Esophagus muscularis mucosa (tissue), 4 donors: ENCODE data around the gene SCARB2. TPM values are rescaled to one million over a fixed set of nuclear protein-coding genes. Genes with fewer than 3 reads are reported as not detected.

Experiments
- DNase-seq: peaks from one replicate; pipeline ENCODE4 v3.0.0-alpha.2; 2017; ENCODE audit errors: extremely low spot score
- H3K27ac ChIP-seq, 4 donors: fragments of 200-600 bp; sonication (generic); replicated peaks in 1 of 4; 1 replicate in 3 of 4; 2 replicates in 1 of 4; pipeline ENCODE4 v1.5.1; 2016 to 2019; ENCODE audit warnings: mild to moderate bottlenecking in 1 of 4
- H3K27me3 ChIP-seq, 4 donors: fragments of 200-600 bp; sonication (generic); one replicate each; pipeline versions ENCODE4 v1.5.1 to v1.6.0; 2016 to 2019
- H3K36me3 ChIP-seq, 4 donors: fragments of 200-600 bp; sonication (generic); one replicate each; pipeline ENCODE4 v1.5.1; 2016 to 2019
- H3K4me1 ChIP-seq, 4 donors: fragments of 200-600 bp; sonication (generic); one replicate each; pipeline ENCODE4 v1.5.1; 2016 to 2019
- H3K4me3 ChIP-seq, 4 donors: fragments of 200-600 bp; sonication (generic); 1 replicate in 2 of 4; 2 replicates in 2 of 4; pipeline ENCODE4 v1.5.1; 2016 to 2019; ENCODE audit warnings: mild to moderate bottlenecking in 4 of 4, moderate library complexity in 1 of 4
- H3K9me3 ChIP-seq, 4 donors: fragments of 200-600 bp; sonication (generic); 1 replicate in 3 of 4; 2 replicates in 1 of 4; pipeline ENCODE4 v1.5.1; 2016 to 2019
- EP300 ChIP-seq: sonication (generic); formaldehyde crosslinking; IDR thresholded peaks from one replicate; pipeline ENCODE4 v1.6.1; 2017; ENCODE audit warnings: antibody characterized with exemption
- POLR2A ChIP-seq: fragments of 450-650 bp; IDR thresholded peaks from one replicate; pipeline ENCODE4 v1.6.1; 2017; ENCODE audit warnings: antibody characterized with exemption, moderate library complexity, mild to moderate bottlenecking, low read depth
- POLR2AphosphoS5 ChIP-seq, 2 donors: sonication (generic); formaldehyde crosslinking; IDR thresholded peaks; one replicate each; pipeline ENCODE4 v1.6.1; 2017; ENCODE audit warnings: antibody characterized with exemption in 2 of 2
- WGBS: methylation state at CpG from one replicate; pipeline ENCODE4 v1.1.5; 2018; 5-methylcytosine and 5-hydroxymethylcytosine counted together
- intact Hi-C: fragments of 100-400 bp; cut with DNase I; formaldehyde crosslinking; loops from one replicate; pipeline ENCODE4 v1.15.1; 2023
- total RNA-seq, 4 donors: library from RNA; depleted of rRNA; stranded (reverse); fragments of >200 nt; gene quantifications; one replicate each; pipeline versions ENCODE4 v1.1.0 to v1.2.1, GENCODE V29; 2016
- TF ChIP-seq, protein P1 (sequence below), 3 experiments: fragments of 200-600 bp in 2 of 3; fragments of 450-650 bp in 1 of 3; sonication (generic) in 2 of 3; IDR thresholded peaks; one replicate each; pipeline ENCODE4 v1.5.1; 2017 to 2019; ENCODE audit warnings: antibody characterized with exemption in 3 of 3, mild to moderate bottlenecking in 2 of 3, moderate library complexity in 1 of 3

The SCARB2 gene
- total RNA-seq, 4 donors from 2014 or later, result 89.3 to 118 (median 106) TPM

DNA sequence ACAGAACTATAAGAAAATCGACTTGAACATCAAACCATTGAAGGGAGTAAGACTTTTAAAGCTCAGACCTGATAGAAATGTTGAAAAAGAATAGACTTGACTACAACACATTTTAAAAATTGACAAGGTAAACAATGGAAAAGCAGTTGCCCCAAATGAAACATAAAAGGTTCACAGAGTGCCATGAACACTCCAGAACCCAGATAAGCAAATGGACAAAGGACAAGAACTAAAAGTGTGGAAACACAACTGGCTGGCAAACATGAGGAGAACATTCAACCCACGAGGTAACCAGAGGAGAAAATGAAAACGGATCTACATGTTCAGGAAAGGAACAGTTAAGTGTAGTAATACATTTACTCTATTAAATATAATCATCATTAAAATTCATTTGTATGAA lies 26.5 kb downstream of the SCARB2 start:
- no peak overlapping the region for H3K27ac ChIP-seq
- H3K4me1 ChIP-seq, result peaks cover 25 to 42% (median 30%) of the 10 kb centered on the region in 4 donors
- TF ChIP-seq, protein P1, sequence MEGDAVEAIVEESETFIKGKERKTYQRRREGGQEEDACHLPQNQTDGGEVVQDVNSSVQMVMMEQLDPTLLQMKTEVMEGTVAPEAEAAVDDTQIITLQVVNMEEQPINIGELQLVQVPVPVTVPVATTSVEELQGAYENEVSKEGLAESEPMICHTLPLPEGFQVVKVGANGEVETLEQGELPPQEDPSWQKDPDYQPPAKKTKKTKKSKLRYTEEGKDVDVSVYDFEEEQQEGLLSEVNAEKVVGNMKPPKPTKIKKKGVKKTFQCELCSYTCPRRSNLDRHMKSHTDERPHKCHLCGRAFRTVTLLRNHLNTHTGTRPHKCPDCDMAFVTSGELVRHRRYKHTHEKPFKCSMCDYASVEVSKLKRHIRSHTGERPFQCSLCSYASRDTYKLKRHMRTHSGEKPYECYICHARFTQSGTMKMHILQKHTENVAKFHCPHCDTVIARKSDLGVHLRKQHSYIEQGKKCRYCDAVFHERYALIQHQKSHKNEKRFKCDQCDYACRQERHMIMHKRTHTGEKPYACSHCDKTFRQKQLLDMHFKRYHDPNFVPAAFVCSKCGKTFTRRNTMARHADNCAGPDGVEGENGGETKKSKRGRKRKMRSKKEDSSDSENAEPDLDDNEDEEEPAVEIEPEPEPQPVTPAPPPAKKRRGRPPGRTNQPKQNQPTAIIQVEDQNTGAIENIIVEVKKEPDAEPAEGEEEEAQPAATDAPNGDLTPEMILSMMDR (IDR thresholded peaks at IDR 0.05), result no peak
- TF ChIP-seq POLR2AphosphoS5 (IDR thresholded peaks at IDR 0.05), result no peak
- TF ChIP-seq EP300, result no peak
- no peak for TF ChIP-seq POLR2A
- peak; percentile 8 for DNase-seq
- 49% methylated on average over 3 of the region's 3 CpGs for WGBS
- H3K27me3 ChIP-seq, result no peaks in the 10 kb centered on the region
- peaks cover 0 to 32% (median 19%) of the 10 kb centered on the region in 4 donors for H3K36me3 ChIP-seq
- intact Hi-C loops, result loop anchor here (10.0 kb wide), 1 partner anchor 318 kb away; no protein-coding TSS in a partner anchor
- H3K9me3 ChIP-seq, result no peaks in the 10 kb centered on the region
- no peak overlapping the region for H3K4me3 ChIP-seq

DNA sequence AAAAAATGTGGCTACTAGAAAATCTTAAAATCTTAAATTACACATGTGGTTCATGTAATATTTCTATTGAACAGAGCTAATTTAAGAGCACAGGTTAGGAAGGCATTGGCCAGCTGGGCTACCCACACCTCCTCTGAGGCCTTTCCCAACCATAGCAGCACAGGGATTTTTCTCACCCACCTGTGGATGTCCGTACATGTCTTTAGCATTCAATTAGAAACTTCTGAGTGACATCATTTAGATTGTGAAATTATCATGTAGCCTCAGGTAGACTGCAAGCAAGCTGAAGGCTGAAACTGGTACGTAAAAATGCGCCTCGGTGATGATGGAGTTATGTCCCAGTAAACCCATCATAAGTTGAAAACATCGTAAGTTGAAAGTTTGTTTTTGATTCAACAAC lies 31.2 kb downstream of the SCARB2 start:
- no peaks in the 10 kb centered on the region for H3K27me3 ChIP-seq
- 92% methylated on average over 5 of the region's 5 CpGs for WGBS
- DNase-seq, result no peak
- H3K27ac ChIP-seq, result no peak overlapping the region
- H3K4me3 ChIP-seq, result no peak overlapping the region
- peaks cover 0 to 24% (median 12%) of the 10 kb centered on the region in 4 donors for H3K36me3 ChIP-seq
- TF ChIP-seq POLR2AphosphoS5 (IDR thresholded peaks at IDR 0.05), result no peak
- TF ChIP-seq POLR2A, result no peak
- TF ChIP-seq EP300, result no peak
- TF ChIP-seq, protein P1 (IDR thresholded peaks at IDR 0.05), result no peak
- intact Hi-C loops, result loop anchor here (10.0 kb wide), 1 partner anchor 322 kb away; no protein-coding TSS in a partner anchor
- H3K9me3 ChIP-seq, result no peaks in the 10 kb centered on the region
- H3K4me1 ChIP-seq, result peaks cover 23 to 36% (median 28%) of the 10 kb centered on the region in 4 donors

DNA sequence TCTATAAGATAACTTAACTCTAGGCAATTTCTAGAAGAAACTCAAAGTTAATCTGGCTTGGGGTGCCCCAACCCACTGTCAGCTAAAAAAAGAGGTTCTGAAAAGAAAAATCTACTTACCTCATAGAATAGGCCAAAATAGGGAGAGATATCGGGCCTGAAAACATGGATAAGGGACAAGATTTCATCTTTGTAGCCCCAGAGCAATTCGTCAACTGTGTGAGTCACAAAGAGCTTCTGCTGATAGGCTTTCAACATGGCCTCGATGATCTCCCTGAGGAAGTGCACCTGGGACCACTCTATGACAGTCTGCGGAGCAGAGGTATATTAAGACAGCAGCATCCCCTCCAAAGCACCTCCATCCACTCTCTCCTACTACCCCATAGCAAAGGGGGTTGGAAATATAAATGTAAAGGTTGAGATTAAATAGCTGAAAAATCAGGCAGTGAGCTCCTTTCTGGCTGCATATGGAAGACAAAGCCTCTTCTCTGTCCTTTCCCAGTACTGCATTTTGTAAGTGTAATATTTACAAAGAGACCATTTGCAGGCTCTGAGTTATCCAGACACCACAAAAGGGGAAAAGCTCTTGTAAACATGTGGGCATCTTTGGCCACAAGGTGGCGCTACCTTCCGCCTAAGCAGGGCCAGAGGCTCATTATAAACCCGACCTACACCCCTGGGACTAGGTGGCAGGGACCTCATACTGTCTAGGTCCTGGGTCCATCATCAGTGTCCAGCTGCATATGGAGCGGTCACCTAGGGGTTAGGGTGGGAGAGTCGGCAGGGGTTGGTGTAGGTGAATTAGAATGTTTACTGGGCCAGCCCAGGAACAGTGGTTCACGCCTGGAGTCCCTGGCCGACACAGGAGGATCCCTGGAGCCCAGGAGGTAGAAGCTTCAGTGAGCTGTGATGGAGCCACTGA lies 34.0 kb downstream of the SCARB2 start:
- TF ChIP-seq POLR2A, result no peak
- peak; percentile 43 to 64 for TF ChIP-seq POLR2AphosphoS5 (IDR thresholded peaks at IDR 0.05)
- no peak for TF ChIP-seq EP300
- TF ChIP-seq, protein P1 (IDR thresholded peaks at IDR 0.05), result peak; percentile 83 to 92 (median 91)
- H3K36me3 ChIP-seq, result peaks cover 0 to 33% (median 11%) of the 10 kb centered on the region in 4 donors

DNA sequence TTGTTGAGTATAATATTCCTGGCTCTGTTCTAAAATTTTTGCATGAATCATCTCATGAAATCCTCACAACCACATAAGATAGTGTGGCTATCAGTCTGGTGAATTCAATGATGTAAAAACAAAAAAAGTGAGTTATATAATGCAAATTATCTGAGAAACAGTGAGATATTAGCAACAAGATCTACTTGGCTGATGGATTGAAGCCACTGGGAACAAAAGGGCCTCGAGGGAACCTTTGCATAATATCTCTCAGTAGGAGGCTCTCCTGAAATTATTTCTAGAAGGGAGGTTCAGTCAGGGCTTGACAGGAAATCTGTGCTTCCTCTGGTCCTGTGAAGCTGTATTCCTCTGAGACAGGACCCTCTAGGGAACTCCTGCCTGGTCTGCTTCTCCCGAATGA lies 35.3 kb downstream of the SCARB2 start:
- intact Hi-C loops, result loop anchor here (2.0 to 5.0 kb wide), 2 partner anchors 129 to 247 kb away; partner anchors contain the start of gene STBD1

More for the DNA sequence above, 34.0 kb downstream of the SCARB2 start:
- H3K27me3 ChIP-seq, result no peaks in the 10 kb centered on the region
- peak; percentile 94 for DNase-seq
- no peaks in the 10 kb centered on the region for H3K9me3 ChIP-seq
- H3K27ac ChIP-seq, result peak overlapping the region in 1 of 4 donors; percentile 35
- intact Hi-C loops, result loop anchor here (2.0 to 10.0 kb wide), 4 partner anchors 73 to 325 kb away; partner anchors contain the start of gene STBD1
- 76% methylated on average over 8 of the region's 11 CpGs for WGBS
- no peak overlapping the region for H3K4me3 ChIP-seq
- peaks cover 13 to 20% (median 19%) of the 10 kb centered on the region in 4 donors for H3K4me1 ChIP-seq

More for the DNA sequence above, 35.3 kb downstream of the SCARB2 start:
- Histone ChIP-seq H3K27ac (no peak overlapping the region), H3K9me3 (no peaks in the 10 kb centered on the region), H3K27me3 (no peaks in the 10 kb centered on the region), H3K4me3 (no peak overlapping the region), H3K36me3 (peaks cover 2 to 47% (median 24%) of the 10 kb centered on the region in 4 donors), H3K4me1 (peaks cover 12 to 22% (median 16%) of the 10 kb centered on the region in 4 donors)
- DNase-seq, result no peak
- WGBS, result 50% methylated on average over 2 of the region's 2 CpGs
- TF ChIP-seq POLR2A (no peak), POLR2AphosphoS5 (IDR thresholded peaks at IDR 0.05) (no peak), EP300 (no peak)
- TF ChIP-seq, protein P1 (IDR thresholded peaks at IDR 0.05), result no peak
